ENCODE data around the gene CACNA2D2.

DNA sequence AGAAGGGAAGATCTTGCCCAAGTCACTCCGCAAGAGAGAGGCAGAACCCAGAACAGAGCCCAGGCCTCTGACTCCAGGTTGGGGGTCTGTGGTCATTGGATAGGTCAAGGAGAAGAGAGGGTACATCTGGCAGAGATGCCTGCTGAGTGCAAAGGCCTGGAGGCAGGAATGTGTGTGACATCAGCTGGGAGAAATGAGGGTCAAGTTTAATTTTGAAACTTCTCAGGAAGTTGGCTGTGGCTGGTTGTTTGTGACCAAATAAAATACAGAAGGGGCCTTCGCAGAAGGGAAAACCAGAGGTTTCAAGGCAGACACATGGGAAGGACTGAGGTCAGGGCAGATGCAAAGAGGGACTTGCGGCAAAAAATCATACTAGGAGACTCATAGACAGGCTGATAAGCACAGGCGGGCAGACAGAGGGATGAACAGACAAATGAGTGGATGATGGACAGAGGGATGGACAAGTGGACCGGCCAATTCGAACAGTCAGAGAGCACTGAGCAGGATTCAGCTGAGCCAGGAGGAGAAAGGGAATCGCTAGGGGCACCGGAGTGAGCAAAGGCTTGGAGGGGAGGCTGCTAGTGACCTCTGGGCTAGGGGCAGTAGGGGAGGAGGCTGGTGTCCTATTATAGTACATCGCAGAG, 28.8 kb upstream of the CACNA2D2 start:
- no peak for TF ChIP-seq TEAD4 (IDR thresholded peaks at IDR 0.05; ENCODE audit: low read depth, low read length)
- TF ChIP-seq RAD21 (IDR thresholded peaks at IDR 0.05 in 1 of 2, conservative IDR thresholded peaks at IDR 0.05 in 1 of 2; ENCODE audit: low read depth in 2 of 2, low read length in 2 of 2): no peak
- TF ChIP-seq, protein P1, sequence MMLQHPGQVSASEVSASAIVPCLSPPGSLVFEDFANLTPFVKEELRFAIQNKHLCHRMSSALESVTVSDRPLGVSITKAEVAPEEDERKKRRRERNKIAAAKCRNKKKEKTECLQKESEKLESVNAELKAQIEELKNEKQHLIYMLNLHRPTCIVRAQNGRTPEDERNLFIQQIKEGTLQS (IDR thresholded peaks at IDR 0.05; ENCODE audit: insufficient read depth, low read depth, low read length): no peak
- TF ChIP-seq ASH2L (IDR thresholded peaks at IDR 0.05; ENCODE audit: low read length): no peak
- TF ChIP-seq, protein P2, sequence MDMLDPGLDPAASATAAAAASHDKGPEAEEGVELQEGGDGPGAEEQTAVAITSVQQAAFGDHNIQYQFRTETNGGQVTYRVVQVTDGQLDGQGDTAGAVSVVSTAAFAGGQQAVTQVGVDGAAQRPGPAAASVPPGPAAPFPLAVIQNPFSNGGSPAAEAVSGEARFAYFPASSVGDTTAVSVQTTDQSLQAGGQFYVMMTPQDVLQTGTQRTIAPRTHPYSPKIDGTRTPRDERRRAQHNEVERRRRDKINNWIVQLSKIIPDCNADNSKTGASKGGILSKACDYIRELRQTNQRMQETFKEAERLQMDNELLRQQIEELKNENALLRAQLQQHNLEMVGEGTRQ (IDR thresholded peaks at IDR 0.05; ENCODE audit: low read length): no peak
- TF ChIP-seq, protein P3, sequence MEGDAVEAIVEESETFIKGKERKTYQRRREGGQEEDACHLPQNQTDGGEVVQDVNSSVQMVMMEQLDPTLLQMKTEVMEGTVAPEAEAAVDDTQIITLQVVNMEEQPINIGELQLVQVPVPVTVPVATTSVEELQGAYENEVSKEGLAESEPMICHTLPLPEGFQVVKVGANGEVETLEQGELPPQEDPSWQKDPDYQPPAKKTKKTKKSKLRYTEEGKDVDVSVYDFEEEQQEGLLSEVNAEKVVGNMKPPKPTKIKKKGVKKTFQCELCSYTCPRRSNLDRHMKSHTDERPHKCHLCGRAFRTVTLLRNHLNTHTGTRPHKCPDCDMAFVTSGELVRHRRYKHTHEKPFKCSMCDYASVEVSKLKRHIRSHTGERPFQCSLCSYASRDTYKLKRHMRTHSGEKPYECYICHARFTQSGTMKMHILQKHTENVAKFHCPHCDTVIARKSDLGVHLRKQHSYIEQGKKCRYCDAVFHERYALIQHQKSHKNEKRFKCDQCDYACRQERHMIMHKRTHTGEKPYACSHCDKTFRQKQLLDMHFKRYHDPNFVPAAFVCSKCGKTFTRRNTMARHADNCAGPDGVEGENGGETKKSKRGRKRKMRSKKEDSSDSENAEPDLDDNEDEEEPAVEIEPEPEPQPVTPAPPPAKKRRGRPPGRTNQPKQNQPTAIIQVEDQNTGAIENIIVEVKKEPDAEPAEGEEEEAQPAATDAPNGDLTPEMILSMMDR (IDR thresholded peaks at IDR 0.05; ENCODE audit: control extremely low read depth in 1 of 3, insufficient read depth in 1 of 3, low read depth in 1 of 3, low read length in 3 of 3): no peak
- no peak for TF ChIP-seq POLR2A (IDR thresholded peaks at IDR 0.05; ENCODE audit: control extremely low read depth in 1 of 2, low read depth in 2 of 2, low read length in 2 of 2)
- no peak for TF ChIP-seq HDAC6 (IDR thresholded peaks at IDR 0.05; ENCODE audit: low read depth, low read length)
- TF ChIP-seq MAFK (IDR thresholded peaks at IDR 0.05; ENCODE audit: low read depth, low read length): no peak
- no peak for TF ChIP-seq JUN (IDR thresholded peaks at IDR 0.05; ENCODE audit: low read depth, low read length)
- TF ChIP-seq KDM1A (IDR thresholded peaks at IDR 0.05; ENCODE audit: borderline replicate concordance, low read length): no peak
- no peak for TF ChIP-seq EZH2 (IDR thresholded peaks at IDR 0.05; ENCODE audit: low read depth, low read length, severe bottlenecking)
- TF ChIP-seq SP1 (IDR thresholded peaks at IDR 0.05; ENCODE audit: low read depth, low read length): no peak
- TF ChIP-seq NRF1 (IDR thresholded peaks at IDR 0.05; ENCODE audit: low read depth, low read length): no peak

Data from H1 (cell line).